ENCODE results near the gene CEP70. TPM values are rescaled to one million over a fixed set of nuclear protein-coding genes. Genes with fewer than 3 reads are reported as not detected.

Gene CEP70
- total and polyA plus RNA-seq, 2 experiments from 2014 or later: 7.6 to 7.8 TPM

- no peaks in the 10 kb centered on the region for H3F3A ChIP-seq (ENCODE audit: insufficient read depth)
- no peak for DNase-seq
- H3K36me3 ChIP-seq (ENCODE audit: low read depth): no peaks in the 10 kb centered on the region
- in situ Hi-C loops (cut with MboI): loop anchor here (25.0 kb wide), 1 partner anchor 442 kb away; no protein-coding TSS in a partner anchor
- H3K9me2 ChIP-seq (ENCODE audit: insufficient read depth): no peaks in the 10 kb centered on the region
- 94 to 96% methylated on average over 6 of the region's 6 CpGs for WGBS, 2 experiments (ENCODE audit: low coverage in 1 of 2, low lambda C conversion rate in 2 of 2, missing lambda C conversion rate in 2 of 2)
- no peak overlapping the region for H3K27ac ChIP-seq
- no peak overlapping the region for H3K9ac ChIP-seq
- no peak overlapping the region for H3K4me2 ChIP-seq (ENCODE audit: unreplicated experiment)
- H3K9me3 ChIP-seq (ENCODE audit: low read depth): no peaks in the 10 kb centered on the region
- no peaks in the 10 kb centered on the region for H3K27me3 ChIP-seq (replicated peaks; ENCODE audit: insufficient read depth)
- TF ChIP-seq EZH2 (IDR thresholded peaks at IDR 0.05; ENCODE audit: insufficient read depth, poor library complexity, severe bottlenecking) (no peak), EZH2phosphoT487 (IDR thresholded peaks at IDR 0.05; ENCODE audit: insufficient read depth, low read depth) (no peak)
- no peak overlapping the region for H2AFZ ChIP-seq
- no peak overlapping the region for H3K4me3 ChIP-seq
- no peaks in the 10 kb centered on the region for H4K20me1 ChIP-seq (ENCODE audit: insufficient read depth)
- H3K79me2 ChIP-seq (ENCODE audit: insufficient read depth): no peaks in the 10 kb centered on the region
- no peaks in the 10 kb centered on the region for H3K4me1 ChIP-seq (ENCODE audit: insufficient read depth)
These were observed 124.2 kb downstream of the CEP70 start for GRCh38 chr3:138469874-138470273.

DNA sequence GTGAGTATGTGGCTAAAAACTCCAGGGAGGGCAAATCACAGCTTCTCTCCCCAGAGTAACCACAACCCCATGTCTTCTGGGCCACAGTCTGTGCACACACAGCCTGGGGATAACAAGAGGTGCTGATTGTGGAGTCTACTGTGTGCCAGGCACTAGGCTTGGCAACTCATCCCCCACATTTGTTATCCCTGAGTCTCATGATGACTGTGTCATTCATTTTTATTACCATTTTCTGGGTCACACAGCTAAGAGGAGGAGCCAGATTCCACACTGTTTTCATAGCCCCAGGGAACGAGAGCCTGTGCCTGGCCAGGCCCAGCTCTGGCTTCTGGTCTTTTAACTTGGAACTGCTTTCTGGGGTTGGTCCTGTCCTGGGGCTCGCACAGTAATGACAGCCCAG is 125.2 kb downstream of the CEP70 start:
- no peaks in the 10 kb centered on the region for H3K79me2 ChIP-seq (ENCODE audit: insufficient read depth)
- no peaks in the 10 kb centered on the region for H3K36me3 ChIP-seq (ENCODE audit: low read depth)
- no peaks in the 10 kb centered on the region for H4K20me1 ChIP-seq (ENCODE audit: insufficient read depth)
- TF ChIP-seq EZH2phosphoT487 (IDR thresholded peaks at IDR 0.05; ENCODE audit: insufficient read depth, low read depth) (no peak), EZH2 (IDR thresholded peaks at IDR 0.05; ENCODE audit: insufficient read depth, poor library complexity, severe bottlenecking) (no peak)
- H3K4me1 ChIP-seq (ENCODE audit: insufficient read depth): no peaks in the 10 kb centered on the region
- H3K9ac ChIP-seq: no peak overlapping the region
- H3F3A ChIP-seq (ENCODE audit: insufficient read depth): no peaks in the 10 kb centered on the region
- H3K27ac ChIP-seq: no peak overlapping the region
- H3K4me2 ChIP-seq (ENCODE audit: unreplicated experiment): no peak overlapping the region
- no peak overlapping the region for H2AFZ ChIP-seq
- H3K9me3 ChIP-seq (ENCODE audit: low read depth): no peaks in the 10 kb centered on the region
- in situ Hi-C loops (cut with MboI): loop anchor here (25.0 kb wide), 1 partner anchor 443 kb away; no protein-coding TSS in a partner anchor
- 37 to 39% methylated on average over 2 of the region's 2 CpGs for WGBS, 2 experiments (ENCODE audit: low coverage in 1 of 2, low lambda C conversion rate in 2 of 2, missing lambda C conversion rate in 2 of 2)
- H3K27me3 ChIP-seq (replicated peaks; ENCODE audit: insufficient read depth): no peaks in the 10 kb centered on the region
- DNase-seq: peak; percentile 56
- H3K4me3 ChIP-seq: no peak overlapping the region
- H3K9me2 ChIP-seq (ENCODE audit: insufficient read depth): no peaks in the 10 kb centered on the region

DNA sequence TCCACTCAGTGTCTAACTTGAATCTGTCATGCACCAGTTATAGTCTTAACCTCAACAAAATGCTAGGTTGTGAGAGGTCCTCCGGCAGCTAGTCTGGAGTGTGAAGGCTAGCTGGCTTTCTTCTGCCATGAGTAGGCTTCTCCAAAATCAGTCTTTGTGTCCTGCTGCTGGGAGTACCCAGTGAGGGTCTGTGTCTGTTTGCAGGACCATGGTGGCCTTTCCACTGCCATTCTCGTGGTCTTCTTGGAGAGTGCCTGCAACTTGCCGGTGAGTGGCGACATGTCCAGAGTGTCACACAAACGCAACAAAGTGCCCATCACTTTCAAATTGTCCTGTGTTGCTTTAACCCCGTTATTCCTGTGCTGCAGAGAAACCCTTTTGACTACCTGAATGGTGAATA is 125.6 kb downstream of the CEP70 start:
- no peak overlapping the region for H3K27ac ChIP-seq
- H3K4me3 ChIP-seq: no peak overlapping the region
- 56 to 58% methylated on average over 6 of the region's 6 CpGs for WGBS, 2 experiments (ENCODE audit: low coverage in 1 of 2, low lambda C conversion rate in 2 of 2, missing lambda C conversion rate in 2 of 2)
- no peaks in the 10 kb centered on the region for H3K9me2 ChIP-seq (ENCODE audit: insufficient read depth)
- H3K36me3 ChIP-seq (ENCODE audit: low read depth): no peaks in the 10 kb centered on the region
- TF ChIP-seq EZH2 (IDR thresholded peaks at IDR 0.05; ENCODE audit: insufficient read depth, poor library complexity, severe bottlenecking) (no peak), EZH2phosphoT487 (IDR thresholded peaks at IDR 0.05; ENCODE audit: insufficient read depth, low read depth) (no peak)
- no peaks in the 10 kb centered on the region for H4K20me1 ChIP-seq (ENCODE audit: insufficient read depth)
- H3K27me3 ChIP-seq (replicated peaks; ENCODE audit: insufficient read depth): no peaks in the 10 kb centered on the region
- in situ Hi-C loops (cut with MboI): loop anchor here (25.0 kb wide), 1 partner anchor 444 kb away; no protein-coding TSS in a partner anchor
- H2AFZ ChIP-seq: no peak overlapping the region
- no peaks in the 10 kb centered on the region for H3K79me2 ChIP-seq (ENCODE audit: insufficient read depth)
- H3K4me2 ChIP-seq (ENCODE audit: unreplicated experiment): no peak overlapping the region
- H3K4me1 ChIP-seq (ENCODE audit: insufficient read depth): no peaks in the 10 kb centered on the region
- DNase-seq: no peak
- H3K9me3 ChIP-seq (ENCODE audit: low read depth): no peaks in the 10 kb centered on the region
- no peak overlapping the region for H3K9ac ChIP-seq
- H3F3A ChIP-seq (ENCODE audit: insufficient read depth): no peaks in the 10 kb centered on the region

GRCh38 chr3:138467931-138468330 is 126.1 kb downstream of the CEP70 start:
- no peak for DNase-seq
- TF ChIP-seq EZH2phosphoT487 (IDR thresholded peaks at IDR 0.05; ENCODE audit: insufficient read depth, low read depth) (no peak), EZH2 (IDR thresholded peaks at IDR 0.05; ENCODE audit: insufficient read depth, poor library complexity, severe bottlenecking) (no peak)
- Histone ChIP-seq H3K9me3 (ENCODE audit: low read depth) (no peaks in the 10 kb centered on the region), H4K20me1 (ENCODE audit: insufficient read depth) (no peaks in the 10 kb centered on the region), H3K27me3 (replicated peaks; ENCODE audit: insufficient read depth) (no peaks in the 10 kb centered on the region), H3K9me2 (ENCODE audit: insufficient read depth) (no peaks in the 10 kb centered on the region), H2AFZ (no peak overlapping the region), H3K27ac (no peak overlapping the region), H3K4me2 (ENCODE audit: unreplicated experiment) (no peak overlapping the region), H3K9ac (no peak overlapping the region), H3K36me3 (ENCODE audit: low read depth) (no peaks in the 10 kb centered on the region), H3K4me3 (no peak overlapping the region), H3K4me1 (ENCODE audit: insufficient read depth) (no peaks in the 10 kb centered on the region), H3K79me2 (ENCODE audit: insufficient read depth) (no peaks in the 10 kb centered on the region), H3F3A (ENCODE audit: insufficient read depth) (no peaks in the 10 kb centered on the region)
- in situ Hi-C loops (cut with MboI): loop anchor here (25.0 kb wide), 1 partner anchor 444 kb away; no protein-coding TSS in a partner anchor
- WGBS, 2 experiments (ENCODE audit: low coverage in 1 of 2, low lambda C conversion rate in 2 of 2, missing lambda C conversion rate in 2 of 2): 98 to 99% methylated on average over 5 of the region's 5 CpGs

Data from GM23248 (cell line).